Left kidney (tissue), 2 donors: ENCODE results near the gene HOXC12. TPM values are rescaled to one million over a fixed set of nuclear protein-coding genes. Genes with fewer than 3 reads are reported as not detected.

Source experiments
- DNase-seq: peaks from one replicate; pipeline ENCODE4 v3.0.0-alpha.2; 2013
- polyA plus RNA-seq: library from polyadenylated mRNA; unstranded; fragments of 120-200 nt; gene quantifications from one replicate; pipeline ENCODE4 v1.2.1, GENCODE V29; 2013; ENCODE audit not compliant: insufficient read length

Gene HOXC12
- polyA plus RNA-seq, 1 donor: not detected

DNA sequence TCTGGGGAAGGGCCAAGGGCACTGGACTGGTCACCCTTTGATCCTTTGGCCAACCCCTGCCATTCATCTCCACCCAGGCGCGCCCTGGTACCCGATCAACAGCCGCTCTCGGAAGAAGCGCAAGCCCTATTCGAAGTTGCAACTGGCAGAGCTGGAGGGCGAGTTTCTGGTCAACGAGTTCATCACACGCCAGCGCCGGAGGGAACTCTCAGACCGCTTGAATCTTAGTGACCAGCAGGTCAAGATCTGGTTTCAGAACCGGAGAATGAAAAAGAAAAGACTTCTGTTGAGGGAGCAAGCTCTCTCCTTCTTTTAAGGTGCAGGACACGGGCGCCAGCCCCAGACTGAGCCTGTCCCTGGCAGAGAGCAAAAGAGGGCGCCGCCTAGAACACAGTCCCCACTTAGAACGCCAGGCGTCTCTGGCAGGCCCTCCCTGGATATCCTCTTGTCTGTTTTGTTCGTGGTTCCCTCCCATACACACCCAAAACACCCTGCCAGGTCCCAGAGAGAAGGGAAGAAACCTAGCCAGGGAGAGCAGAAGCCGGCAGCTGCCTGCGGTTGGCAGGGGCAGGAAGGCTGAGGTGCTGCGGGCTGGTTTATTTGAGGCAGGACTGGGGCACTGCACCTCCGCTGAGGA, 1.7 kb downstream of the HOXC12 start:
- no peak for DNase-seq

DNA sequence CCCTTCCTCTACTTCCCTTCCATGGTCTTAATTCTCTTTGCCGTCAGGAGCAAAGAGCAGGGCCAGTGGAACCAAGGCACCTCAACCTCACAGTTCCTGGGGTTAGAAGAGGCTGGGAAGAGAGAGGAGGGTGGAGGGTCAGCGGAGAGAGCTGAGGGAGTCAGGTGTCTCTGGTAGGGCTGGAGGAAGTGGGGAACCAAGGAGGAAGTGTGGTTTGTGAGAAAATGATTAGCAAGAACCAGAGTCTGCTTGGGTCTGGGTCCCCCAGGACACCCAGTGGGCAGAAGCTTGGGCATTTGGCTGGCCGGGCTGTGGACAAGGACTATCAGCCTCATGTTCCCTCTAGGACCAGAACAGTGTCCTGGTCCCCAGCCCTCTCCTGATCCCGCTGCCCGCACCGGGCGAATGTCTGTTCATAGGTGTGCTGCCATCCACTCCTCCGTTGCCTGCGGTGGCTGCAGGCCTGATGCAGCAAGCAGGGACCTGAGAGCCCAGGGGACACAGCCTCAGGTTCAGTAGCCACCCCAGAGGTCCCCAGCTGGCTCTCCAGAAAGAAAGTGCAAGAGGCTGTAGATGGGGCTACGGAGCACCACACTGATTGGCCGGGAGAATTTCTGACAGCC, 2.3 kb downstream of the HOXC12 start:
- no peak for DNase-seq

DNA sequence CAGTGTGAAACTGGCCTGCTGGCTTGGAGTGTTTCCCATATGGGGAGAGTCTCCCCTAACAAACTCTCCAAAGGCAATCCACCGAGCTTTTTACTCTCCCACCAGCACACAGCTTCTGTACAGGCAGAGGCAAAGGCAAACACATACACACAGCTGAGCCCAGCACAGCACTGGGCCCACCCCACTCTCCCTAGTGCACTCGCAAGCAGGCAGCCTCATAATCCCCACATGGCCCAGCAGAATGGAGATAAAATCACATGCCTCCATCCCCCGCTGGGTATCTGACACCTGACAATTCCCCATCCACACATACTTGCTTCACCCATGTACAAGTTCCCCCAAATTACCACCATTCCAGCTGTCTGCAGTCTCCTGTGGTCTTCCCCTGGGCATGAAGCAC, 3.4 kb downstream of the HOXC12 start:
- DNase-seq: no peak

GRCh38 chr12:53959314-53959713, 4.6 kb downstream of the HOXC12 start:
- DNase-seq: no peak

GRCh38 chr12:53960187-53961024, 5.7 kb downstream of the HOXC12 start:
- no peak for DNase-seq

GRCh38 chr12:53961025-53961761, 6.5 kb downstream of the HOXC12 start:
- DNase-seq: no peak

DNA sequence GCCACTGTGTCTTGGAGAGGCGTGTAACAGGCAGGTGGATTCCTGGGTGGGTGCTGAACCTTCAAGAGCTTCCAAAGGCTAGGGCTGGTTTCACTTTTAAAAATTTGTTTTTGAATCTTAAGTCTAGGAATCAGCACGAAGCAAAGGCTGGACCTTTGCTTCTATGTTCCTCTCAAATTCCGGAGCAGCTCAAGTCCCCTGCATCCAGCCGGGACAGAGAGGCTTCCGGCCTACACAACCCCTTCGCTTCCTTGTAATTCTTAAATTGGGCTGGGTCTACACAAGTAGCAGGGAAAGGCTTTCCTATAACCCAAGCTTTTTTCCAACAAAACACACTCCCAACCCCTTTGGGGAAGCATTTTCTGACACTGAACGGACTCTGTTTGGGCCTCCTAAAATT, 8.3 kb downstream of the HOXC12 start:
- no peak for DNase-seq

- no peak for DNase-seq
These were observed 9.0 kb downstream of the HOXC12 start for GRCh38 chr12:53963434-53964314.

DNA sequence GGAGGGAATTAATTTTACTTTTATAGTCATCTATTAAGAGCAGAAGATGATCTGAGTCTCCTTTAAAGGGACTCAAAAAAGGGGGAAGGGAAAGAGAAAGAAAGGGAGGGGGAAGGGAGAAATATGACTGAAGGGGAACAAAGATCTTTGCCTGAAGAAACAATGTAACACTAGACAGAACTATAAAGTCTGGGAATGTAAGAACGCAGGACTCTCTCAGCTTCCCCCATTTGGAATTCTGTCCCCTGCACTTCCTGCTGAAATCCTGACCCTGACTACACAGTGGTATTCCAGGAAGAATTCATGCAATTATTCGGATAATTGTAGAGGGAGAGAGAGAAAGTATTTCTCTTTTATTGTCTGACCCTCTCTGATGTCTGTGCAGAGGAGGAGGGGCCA, 9.6 kb downstream of the HOXC12 start:
- no peak for DNase-seq

DNA sequence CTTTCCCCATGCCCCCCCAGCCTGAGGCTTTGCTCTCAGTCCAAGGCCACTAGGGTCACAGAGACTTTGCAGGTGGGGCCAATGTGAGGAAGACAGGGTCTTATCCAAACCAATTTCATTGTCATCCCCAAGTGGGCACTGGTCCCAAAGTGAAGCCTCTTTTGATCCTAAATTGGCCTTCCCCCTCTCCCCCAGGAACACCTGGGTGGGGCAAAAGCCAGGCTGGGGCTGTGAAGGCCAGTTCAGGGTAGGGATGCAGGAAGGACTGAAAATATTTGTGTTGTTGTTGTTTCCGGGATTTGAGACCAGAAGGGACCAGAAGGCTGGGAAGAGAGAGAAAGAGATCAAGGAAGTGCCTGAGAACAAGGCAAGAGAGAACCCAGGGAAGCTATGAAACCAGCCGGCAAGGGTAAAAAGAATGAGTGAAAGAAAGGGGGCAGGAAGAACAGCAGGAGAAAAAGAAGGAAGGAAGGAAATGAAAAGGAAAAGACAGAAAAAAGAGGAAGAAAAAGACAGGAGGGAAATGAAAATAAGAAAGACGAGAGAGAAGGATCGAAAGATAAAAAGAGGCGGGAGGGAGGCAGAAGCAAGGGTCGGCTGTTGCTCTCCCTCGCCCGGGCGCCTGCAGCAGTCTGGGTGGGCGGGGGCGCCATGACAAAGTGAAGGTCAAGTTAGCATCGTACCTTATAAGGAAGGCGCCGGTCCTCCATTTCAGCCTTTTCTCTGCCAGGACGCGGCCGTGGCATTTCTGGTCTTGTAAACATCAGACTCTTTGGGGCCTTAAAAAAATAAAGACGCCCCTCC, 10.8 kb downstream of the HOXC12 start:
- DNase-seq: no peak

DNA sequence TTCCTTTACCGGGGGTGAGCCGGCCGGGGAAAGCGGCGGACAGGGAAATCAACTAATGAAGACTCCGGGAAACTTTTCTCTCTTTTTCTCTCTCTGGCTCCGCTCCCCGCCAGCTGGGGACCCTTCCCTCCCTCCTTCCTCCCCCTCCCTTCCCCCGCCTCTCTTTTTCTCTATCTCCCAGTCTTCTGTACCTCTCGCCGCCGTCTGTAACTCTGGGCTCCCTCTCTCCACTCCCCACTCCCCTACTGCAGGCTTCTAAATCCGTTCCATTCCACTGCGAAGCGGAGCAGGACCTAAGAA, 11.3 kb downstream of the HOXC12 start:
- no peak for DNase-seq

DNA sequence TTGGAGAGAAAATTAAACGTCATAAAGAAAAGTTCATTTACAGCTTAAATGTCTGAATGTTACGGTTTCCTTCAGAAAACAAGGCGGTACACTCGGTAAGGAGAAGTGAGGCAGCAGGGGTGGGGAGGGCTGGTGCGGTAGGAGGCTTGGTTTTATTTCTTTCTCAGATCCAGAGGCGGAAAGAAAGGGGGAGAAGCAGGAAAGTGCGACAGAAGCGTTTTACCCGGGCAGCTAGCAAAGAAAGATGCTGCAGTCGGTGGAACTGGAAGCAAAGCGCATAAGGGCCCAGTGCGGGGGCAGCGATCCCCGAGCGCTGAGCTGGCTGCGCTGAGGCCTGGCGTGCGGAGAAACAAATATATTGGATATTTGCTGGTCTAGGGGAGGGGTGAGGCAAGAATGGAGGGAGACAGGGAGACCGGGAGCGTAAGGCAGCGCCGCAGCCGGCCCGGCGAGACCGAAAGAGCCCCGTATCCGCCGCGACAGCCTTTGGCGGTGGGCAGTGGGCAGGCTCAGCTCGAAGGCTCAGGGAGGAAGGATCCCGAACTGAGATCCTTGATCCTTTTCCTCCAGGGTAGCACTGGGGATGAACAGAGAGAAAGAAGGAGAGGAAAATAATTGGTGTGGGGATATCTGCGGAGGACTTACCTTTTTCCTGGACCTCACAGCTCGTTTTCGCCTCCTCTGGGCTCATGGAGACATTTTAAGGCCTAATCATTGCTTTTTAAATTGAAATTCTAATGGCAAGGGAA, 11.9 kb downstream of the HOXC12 start:
- no peak for DNase-seq

- DNase-seq: no peak
These were observed 12.8 kb downstream of the HOXC12 start for GRCh38 chr12:53967421-53967925.

DNA sequence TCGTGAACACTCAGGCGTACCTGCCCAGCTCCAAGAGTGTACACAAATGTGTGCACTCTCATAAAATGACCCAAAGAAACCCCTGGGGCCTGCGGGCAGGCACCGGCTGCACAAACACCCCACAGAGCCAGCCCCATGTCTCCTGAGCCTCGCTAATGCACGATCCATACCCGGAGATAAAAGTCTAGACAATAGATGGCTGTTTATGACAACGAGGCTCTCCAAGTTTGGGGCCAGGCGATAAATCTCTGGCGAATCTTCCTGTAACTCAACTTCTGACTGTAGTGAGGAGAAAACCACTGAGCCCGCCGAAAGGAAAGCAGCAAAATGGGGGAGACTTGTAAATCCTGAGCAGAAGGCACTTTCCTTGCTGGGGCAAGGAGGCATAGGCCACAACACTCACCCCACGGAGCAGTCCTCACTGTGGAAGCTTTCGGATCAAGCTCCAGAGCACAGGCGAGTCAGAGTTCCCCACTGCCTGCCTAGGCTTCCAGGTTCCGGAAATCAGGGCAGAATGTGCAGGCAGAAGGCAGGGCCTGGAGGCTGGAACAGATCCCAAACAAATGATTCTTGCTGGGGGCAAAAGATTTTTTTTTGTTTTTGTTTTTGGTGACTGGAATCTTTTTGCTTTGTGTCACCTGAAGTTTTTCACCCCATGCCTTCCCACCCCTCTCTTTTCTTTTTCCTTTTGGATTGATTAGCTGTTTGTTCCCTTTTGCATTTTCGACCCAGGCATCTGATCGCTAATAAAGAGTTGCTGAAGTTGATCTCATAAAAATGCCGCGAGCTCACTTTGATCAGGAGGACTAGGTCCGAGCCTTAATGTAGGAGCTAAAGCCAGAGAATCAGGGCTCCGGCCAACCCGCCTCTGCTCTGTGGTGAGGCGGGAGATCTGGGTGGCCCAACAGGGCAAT, 13.8 kb downstream of the HOXC12 start:
- DNase-seq: no peak

- DNase-seq: no peak
These were observed 15.0 kb downstream of the HOXC12 start for GRCh38 chr12:53969588-53970259.

DNA sequence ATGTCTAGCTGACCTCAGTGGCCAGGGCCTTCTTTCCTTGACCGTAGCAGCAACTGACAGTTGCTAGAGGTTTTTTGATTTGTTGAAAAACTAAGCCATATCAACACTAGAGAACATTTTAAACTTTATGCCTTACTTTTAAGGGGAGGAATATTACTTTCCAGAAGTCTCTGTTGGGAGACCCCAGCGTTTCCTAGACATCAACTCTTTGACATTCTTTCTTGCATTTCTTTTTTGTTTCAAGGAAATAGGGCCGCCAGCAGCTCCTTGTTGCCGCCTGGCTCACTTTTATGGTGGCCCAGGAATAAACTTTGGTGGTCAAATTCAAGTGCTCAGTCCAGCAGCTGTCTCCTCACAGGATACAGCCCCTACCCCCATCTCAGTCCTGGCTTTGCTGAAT, 15.7 kb downstream of the HOXC12 start:
- no peak for DNase-seq

- no peak for DNase-seq
These were observed 16.4 kb downstream of the HOXC12 start for GRCh38 chr12:53971129-53971528.

DNA sequence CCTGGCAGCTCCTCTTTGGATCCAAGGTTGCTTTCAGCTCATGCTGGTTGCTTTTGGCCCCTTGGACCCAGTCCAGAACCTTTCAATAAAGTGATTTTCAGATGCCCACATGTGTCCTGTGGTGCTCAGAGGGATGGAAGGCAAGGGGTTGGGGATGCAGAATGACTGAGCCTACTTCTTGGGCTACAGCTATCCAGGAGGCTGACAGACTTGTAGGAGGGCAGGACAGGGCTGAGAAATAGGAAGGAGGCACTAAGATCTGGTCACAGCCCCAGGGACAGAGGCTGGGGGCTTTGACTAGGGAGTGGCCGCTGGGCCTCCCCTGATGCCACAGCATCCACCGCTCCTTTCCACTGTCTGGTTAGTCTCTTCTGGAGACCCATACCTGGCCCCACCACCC, 17.0 kb downstream of the HOXC12 start:
- DNase-seq: no peak
